ENCODE results near the gene TYMS. TPM values are rescaled to one million over a fixed set of nuclear protein-coding genes. Genes with fewer than 3 reads are reported as not detected.
"Not testable (repeated sequence)": the region's sequence is repeated elsewhere in the genome, so short reads cannot be mapped to it uniquely, and the experiment has no call there.

Gene TYMS
- total RNA-seq, 1 donor from 2014 or later = 3.1 TPM

GRCh38 chr18:677951-678381, 20.5 kb downstream of the TYMS start:
- H3K27ac ChIP-seq (replicated peaks) = no peak overlapping the region
- no peak for TF ChIP-seq CTCF (IDR thresholded peaks at IDR 0.05; ENCODE audit: borderline replicate concordance)
- no peaks in the 10 kb centered on the region for H3K27me3 ChIP-seq (ENCODE audit: low read depth)
- H3K9me3 ChIP-seq (replicated peaks) = no peaks in the 10 kb centered on the region
- intact Hi-C loops (cut with micrococcal nuclease) = no loop called here
- H3K4me3 ChIP-seq = no peak overlapping the region
- peaks cover 62% of the 10 kb centered on the region for H3K36me3 ChIP-seq
- peaks cover 31% of the 10 kb centered on the region for H3K4me1 ChIP-seq
- DNase-seq = no peak

GRCh38 chr18:678482-679182, 21.2 kb downstream of the TYMS start:
- DNase-seq = no peak
- Histone ChIP-seq H3K4me3 (no peak overlapping the region), H3K27me3 (ENCODE audit: low read depth) (no peaks in the 10 kb centered on the region), H3K27ac (replicated peaks) (no peak overlapping the region), H3K9me3 (replicated peaks) (no peaks in the 10 kb centered on the region), H3K4me1 (peaks cover 24% of the 10 kb centered on the region), H3K36me3 (peaks cover 63% of the 10 kb centered on the region)
- intact Hi-C loops (cut with micrococcal nuclease) = no loop called here
- no peak for TF ChIP-seq CTCF (IDR thresholded peaks at IDR 0.05; ENCODE audit: borderline replicate concordance)

GRCh38 chr18:679516-679915, 22.1 kb downstream of the TYMS start:
- H3K9me3 ChIP-seq (replicated peaks) = no peaks in the 10 kb centered on the region
- peaks cover 64% of the 10 kb centered on the region for H3K36me3 ChIP-seq
- no peak for TF ChIP-seq CTCF (IDR thresholded peaks at IDR 0.05; ENCODE audit: borderline replicate concordance)
- H3K4me1 ChIP-seq = peaks cover 17% of the 10 kb centered on the region
- no peak for DNase-seq
- intact Hi-C loops (cut with micrococcal nuclease) = no loop called here
- H3K27me3 ChIP-seq (ENCODE audit: low read depth) = no peaks in the 10 kb centered on the region
- no peak overlapping the region for H3K27ac ChIP-seq (replicated peaks)
- H3K4me3 ChIP-seq = no peak overlapping the region

GRCh38 chr18:680392-680791, 22.9 kb downstream of the TYMS start:
- no peaks in the 10 kb centered on the region for H3K9me3 ChIP-seq (replicated peaks)

GRCh38 chr18:681985-682384, 24.5 kb downstream of the TYMS start:
- Histone ChIP-seq H3K27me3 (ENCODE audit: low read depth) (no peaks in the 10 kb centered on the region), H3K27ac (replicated peaks) (no peak overlapping the region), H3K36me3 (peaks cover 59% of the 10 kb centered on the region), H3K4me3 (no peak overlapping the region), H3K4me1 (no peaks in the 10 kb centered on the region), H3K9me3 (replicated peaks) (no peaks in the 10 kb centered on the region)
- no peak for TF ChIP-seq CTCF (IDR thresholded peaks at IDR 0.05; ENCODE audit: borderline replicate concordance)
- intact Hi-C loops (cut with micrococcal nuclease) = no loop called here
- DNase-seq = no peak

More at GRCh38 chr18:680392-680791, 22.9 kb downstream of the TYMS start:
- TF ChIP-seq CTCF (IDR thresholded peaks at IDR 0.05; ENCODE audit: borderline replicate concordance) = no peak
- peaks cover 9% of the 10 kb centered on the region for H3K4me1 ChIP-seq
- no peak for DNase-seq
- H3K27ac ChIP-seq (replicated peaks) = no peak overlapping the region
- peaks cover 59% of the 10 kb centered on the region for H3K36me3 ChIP-seq
- no peaks in the 10 kb centered on the region for H3K27me3 ChIP-seq (ENCODE audit: low read depth)
- no peak overlapping the region for H3K4me3 ChIP-seq
- intact Hi-C loops (cut with micrococcal nuclease) = no loop called here

- H3K4me1 ChIP-seq; H3K9me3 ChIP-seq (replicated peaks); H3K27ac ChIP-seq (replicated peaks); intact Hi-C loops (cut with micrococcal nuclease); DNase-seq; H3K4me3 ChIP-seq; H3K27me3 ChIP-seq (ENCODE audit: low read depth): not testable (repeated sequence)
- H3K36me3 ChIP-seq = peaks cover 56% of the 10 kb centered on the region
These were observed 25.0 kb downstream of the TYMS start for GRCh38 chr18:682416-682815.

All from left ventricle myocardium inferior (tissue), 1 donor.